Erythroblast (primary cell): Measurements from ENCODE around the gene DNMT1.
A peak's percentile ranks its signal among the peaks of the same experiment; 100 is the strongest.
"Not testable (repeated sequence)": the region's sequence is repeated elsewhere in the genome, so short reads cannot be mapped to it uniquely, and the experiment has no call there.

Experiments used
- DNase-seq, 2 experiments: peaks; one replicate each; lab custom pipeline; 2025; lab: John Stamatoyannopoulos, UW
- GATA1 ChIP-seq: IDR thresholded peaks from 2 replicates; pipeline ENCODE4 v1.6.1; 2011; ENCODE audit warnings: low read depth, mild to moderate bottlenecking, control low read depth, low read length, moderate library complexity
- POLR2A ChIP-seq: IDR thresholded peaks from 2 replicates; pipeline ENCODE4 v1.6.1; 2011; ENCODE audit warnings: mild to moderate bottlenecking, low read length

The DNMT1 gene

DNA sequence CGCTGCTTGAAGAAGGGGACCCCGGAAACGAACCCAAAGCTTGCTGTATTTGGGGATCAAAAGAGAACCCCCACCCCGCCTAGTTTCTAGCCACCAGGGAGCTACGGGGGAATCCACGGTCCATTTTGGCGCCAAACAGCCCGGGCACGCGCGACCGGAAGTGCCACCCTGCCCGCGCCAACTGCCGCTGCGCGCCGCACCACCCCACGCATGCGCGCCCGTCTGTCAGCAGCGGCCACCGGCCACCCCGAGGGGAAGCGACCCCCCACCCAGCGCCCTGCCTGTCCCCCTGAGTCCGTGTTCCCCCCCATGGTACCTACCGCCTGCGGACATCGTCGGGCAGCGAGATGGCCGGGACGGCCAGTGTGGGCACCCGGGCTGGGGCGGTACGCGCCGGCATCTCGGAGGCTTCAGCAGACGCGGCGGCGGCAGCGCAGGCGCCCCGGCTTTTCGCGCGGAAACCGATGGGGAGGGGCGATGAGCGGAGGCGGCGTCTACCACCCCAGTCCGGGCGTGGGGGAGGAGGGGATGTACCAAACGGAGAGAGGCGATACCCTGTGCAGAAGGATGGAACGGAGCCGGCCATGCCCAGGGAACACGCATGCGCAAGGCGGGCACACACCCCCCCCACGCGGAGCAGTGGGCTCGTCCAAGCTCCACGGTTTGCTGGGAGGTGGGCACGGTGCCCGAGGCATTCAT is at the start of gene DNMT1:
TSS of gene DNMT1 (minus strand) at position 454 of the 699 bp plus-strand sequence. CDS start at position 400, 54 bp downstream.
- TF ChIP-seq POLR2A (peak; percentile 95), GATA1 (no peak)
- peak; percentile 98 for DNase-seq

DNA sequence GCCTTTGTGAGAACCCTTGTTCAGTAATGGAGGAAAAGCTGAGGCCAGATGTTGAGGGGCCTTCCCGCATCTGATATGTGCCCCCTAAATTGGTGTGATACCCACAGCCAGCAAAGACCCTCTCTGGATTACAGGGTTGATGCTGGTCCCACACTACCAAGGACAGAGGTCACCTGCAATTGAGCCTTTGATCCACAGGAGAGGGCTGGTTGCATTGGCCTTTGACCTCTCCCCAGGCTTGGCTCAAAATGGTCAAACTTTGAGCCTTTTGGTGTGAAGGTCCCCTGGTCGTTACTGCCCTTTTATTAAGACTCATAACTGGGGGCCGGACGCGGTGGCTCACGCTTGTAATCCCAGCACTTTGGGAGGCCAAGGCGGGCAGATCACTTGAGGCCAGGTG is 48.9 kb upstream of the DNMT1 start:
- TF ChIP-seq POLR2A, result no peak
- no peak for TF ChIP-seq GATA1
- no peak for DNase-seq

GRCh38 chr19:10241826-10242449 is 47.2 kb upstream of the DNMT1 start:
- not testable (repeated sequence) for DNase-seq

GRCh38 chr19:10238172-10238783 is 43.5 kb upstream of the DNMT1 start:
- no peak for DNase-seq
- TF ChIP-seq POLR2A, result no peak
- no peak for TF ChIP-seq GATA1

- DNase-seq, result no peak
- TF ChIP-seq POLR2A (no peak), GATA1 (no peak)
These were observed 42.9 kb upstream of the DNMT1 start for GRCh38 chr19:10237702-10238101.

DNA sequence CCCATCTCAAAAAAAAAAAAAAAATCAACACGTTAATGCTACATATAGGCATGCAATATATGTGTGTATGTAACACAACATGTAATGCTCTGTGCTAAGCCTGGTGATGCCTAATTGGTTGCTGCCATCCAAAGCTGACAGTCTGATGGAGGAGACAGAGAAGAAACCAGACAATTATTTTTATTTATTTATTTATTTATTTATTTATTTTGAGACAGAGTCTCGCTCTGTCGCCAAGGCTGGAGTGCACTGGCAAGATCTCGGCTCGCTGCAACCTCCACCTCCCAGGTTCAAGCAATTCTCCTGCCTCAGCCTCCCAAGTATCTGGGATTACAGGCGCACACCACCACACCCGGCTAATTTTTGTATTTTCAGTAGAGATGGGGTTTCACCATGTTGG is 40.7 kb upstream of the DNMT1 start:
- not testable (repeated sequence) for DNase-seq

- no peak for DNase-seq
- no peak for TF ChIP-seq GATA1
These were observed 40.2 kb upstream of the DNMT1 start for GRCh38 chr19:10235003-10235402.

- TF ChIP-seq GATA1, result no peak
- TF ChIP-seq POLR2A, result no peak
These were observed 39.2 kb upstream of the DNMT1 start for GRCh38 chr19:10233946-10234345.

DNA sequence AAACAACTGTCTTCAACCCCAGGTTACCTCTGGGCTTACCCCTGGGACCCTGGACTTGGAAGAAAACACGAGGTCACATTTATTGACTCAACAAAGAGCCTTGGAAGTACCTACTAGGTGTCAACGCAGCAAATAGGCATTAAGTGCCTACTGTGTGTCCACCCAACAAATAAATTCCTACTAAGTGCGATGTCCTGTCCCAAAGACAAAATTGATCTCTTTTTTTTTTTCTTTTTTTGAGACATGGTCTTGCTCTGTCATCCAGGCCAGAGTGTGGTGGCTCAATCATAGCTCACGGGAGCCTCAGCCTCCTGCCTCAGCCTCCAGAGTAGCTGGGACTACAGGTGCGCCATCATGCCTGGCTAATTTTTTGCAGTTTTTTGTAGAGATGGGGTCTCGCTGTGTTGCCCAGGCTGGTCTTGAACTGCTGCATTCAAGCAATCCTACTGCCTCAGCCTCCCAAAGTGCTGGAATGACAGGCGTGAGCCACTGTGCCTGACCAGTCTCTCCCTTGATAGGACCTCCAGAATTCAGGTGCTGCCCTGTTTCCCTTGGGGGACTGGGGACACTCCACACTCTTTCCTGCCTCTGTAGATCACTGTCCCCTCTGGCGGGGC is 37.0 kb upstream of the DNMT1 start:
- no peak for TF ChIP-seq POLR2A
- TF ChIP-seq GATA1, result no peak
- DNase-seq, result no peak

More at GRCh38 chr19:10233946-10234345, 39.2 kb upstream of the DNMT1 start:
- no peak for DNase-seq

- TF ChIP-seq POLR2A (no peak), GATA1 (no peak)
- peak; percentile 59 to 65 for DNase-seq
These were observed 36.3 kb upstream of the DNMT1 start, which contains the start of gene S1PR2 for GRCh38 chr19:10230861-10231611. S1PR2 (minus strand) TSS chr19:10231331; CDS start chr19:10224905, 6,426 bp downstream.

DNA sequence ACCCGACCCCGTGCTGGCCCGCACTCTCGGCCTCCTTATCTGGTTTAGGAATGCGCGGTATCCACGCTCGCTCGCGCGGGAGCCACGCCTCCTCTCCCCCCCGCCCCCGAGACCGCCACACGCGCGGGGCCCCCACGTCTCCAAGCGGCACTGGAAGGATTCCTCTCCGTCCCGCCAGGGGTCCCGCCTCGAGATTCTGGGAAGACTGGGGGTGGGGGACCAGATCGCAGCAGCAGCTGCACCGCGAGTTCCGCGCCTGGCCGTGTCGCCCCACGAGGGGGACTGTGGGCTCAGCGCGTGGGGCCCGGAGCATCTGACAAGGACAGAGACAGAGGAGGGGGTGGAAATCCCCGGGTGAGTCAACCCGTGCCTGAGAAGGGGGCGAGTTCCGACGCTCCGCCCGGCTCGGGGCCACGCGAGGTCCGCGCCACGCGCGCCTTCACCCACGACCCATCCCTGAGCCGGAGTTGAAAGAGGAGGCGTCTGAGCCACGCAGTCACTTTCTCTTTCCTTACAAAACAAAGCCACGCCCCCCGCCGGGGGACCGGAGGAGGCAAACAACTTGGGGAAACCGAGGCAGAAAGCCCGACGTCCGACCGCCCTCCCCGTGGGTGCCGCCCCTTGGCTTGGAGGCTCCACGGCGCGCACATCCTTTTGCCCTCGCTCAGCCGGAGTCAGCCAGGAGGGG is 35.6 kb upstream of the DNMT1 start:
- peak in 1 of 2 experiments; percentile 34 for DNase-seq
- TF ChIP-seq GATA1, result no peak
- no peak for TF ChIP-seq POLR2A

DNA sequence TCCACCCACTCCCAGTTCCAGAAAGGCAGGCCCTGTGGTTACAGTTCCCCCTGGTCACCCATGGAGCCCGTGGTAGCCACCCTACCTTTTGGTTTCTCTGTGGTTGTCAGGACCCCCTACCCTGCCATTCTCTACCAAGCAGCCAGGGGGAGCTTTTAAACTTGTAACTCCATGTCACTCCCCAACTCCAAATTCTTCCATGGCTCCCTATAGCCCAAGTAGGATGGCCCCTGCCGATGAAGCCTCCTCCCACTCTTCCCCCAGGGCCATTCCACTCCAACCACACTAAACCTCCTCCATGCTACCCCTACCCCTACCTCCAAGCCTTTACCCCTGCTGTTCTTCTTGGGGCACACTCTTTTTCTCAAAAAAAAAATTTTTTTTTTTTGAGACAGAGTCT is 34.2 kb upstream of the DNMT1 start:
- peak; percentile 34 to 46 for DNase-seq
- TF ChIP-seq GATA1, result no peak
- no peak for TF ChIP-seq POLR2A

DNA sequence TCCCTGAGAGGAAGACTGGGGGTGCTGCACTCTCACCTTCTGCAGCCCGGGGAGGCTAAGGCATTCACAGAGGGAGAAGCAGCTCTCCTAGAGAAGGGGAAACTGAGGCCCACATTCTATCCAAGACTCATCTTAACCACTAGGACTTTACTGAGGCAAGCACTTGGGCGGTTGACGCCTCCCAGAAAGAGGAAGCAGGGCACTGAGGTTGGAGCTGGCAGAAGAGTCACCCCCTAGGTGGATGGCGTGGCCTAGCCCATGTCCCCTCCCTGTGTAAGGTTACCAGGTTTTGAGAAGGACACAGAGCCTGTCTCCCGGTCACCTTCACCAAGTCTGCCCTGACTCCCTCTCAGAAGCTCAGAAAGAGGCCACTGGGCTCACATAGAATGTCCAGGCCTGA is 33.6 kb upstream of the DNMT1 start:
- TF ChIP-seq GATA1, result no peak
- TF ChIP-seq POLR2A, result no peak
- DNase-seq, result no peak
